ENCODE measurements around the gene TRABD.

The TRABD gene

GRCh38 chr22:50175191-50175461, 10.6 kb upstream of the TRABD start:
- Histone ChIP-seq H3F3A (ENCODE audit: insufficient read depth, low read length) (peaks cover 4% of the 10 kb centered on the region; the same call in 1 of the 2 replicates), H3K9ac (ENCODE audit: low read length) (no peak overlapping the region), H3K27me3 (ENCODE audit: insufficient read depth, low read length) (no peaks in the 10 kb centered on the region; the same call in 1 of the 2 replicates), H3K79me2 (ENCODE audit: insufficient read depth, low read length) (no peaks in the 10 kb centered on the region), H3K4me1 (ENCODE audit: insufficient read depth, low read length, severe bottlenecking) (peaks cover 24% of the 10 kb centered on the region), H3K9me2 (ENCODE audit: low read depth, low read length) (no peaks in the 10 kb centered on the region), H3K27ac (ENCODE audit: low read depth, low read length, poor library complexity, severe bottlenecking) (no peak overlapping the region), H3K36me3 (ENCODE audit: insufficient read depth, low read length) (no peaks in the 10 kb centered on the region), H3K9me3 (ENCODE audit: low read length) (no peaks in the 10 kb centered on the region), H4K20me1 (ENCODE audit: insufficient read depth, low read length) (no peaks in the 10 kb centered on the region), H3K4me3 (ENCODE audit: low read depth, low read length, poor library complexity, severe bottlenecking) (no peak overlapping the region), H2AFZ (ENCODE audit: low read length) (no peak overlapping the region), H3K4me2 (ENCODE audit: low read length) (no peak overlapping the region)
- TF ChIP-seq CTCF (IDR thresholded peaks at IDR 0.05; ENCODE audit: low read length) (no peak), EZH2 (IDR thresholded peaks at IDR 0.05; ENCODE audit: borderline replicate concordance, low read length) (no peak)

GRCh38 chr22:50175921-50176849, 9.5 kb upstream of the TRABD start:
- H3K4me1 ChIP-seq (ENCODE audit: insufficient read depth, low read length, severe bottlenecking), result peaks cover 24% of the 10 kb centered on the region
- no peak overlapping the region for H2AFZ ChIP-seq (ENCODE audit: low read length)
- no peak overlapping the region for H3K27ac ChIP-seq (ENCODE audit: low read depth, low read length, poor library complexity, severe bottlenecking)
- no peaks in the 10 kb centered on the region for H3K9me3 ChIP-seq (ENCODE audit: low read length)
- H3K36me3 ChIP-seq (ENCODE audit: insufficient read depth, low read length), result no peaks in the 10 kb centered on the region
- H3K27me3 ChIP-seq (ENCODE audit: insufficient read depth, low read length), result no peaks in the 10 kb centered on the region; the same call in 1 of the 2 replicates
- H3K4me2 ChIP-seq (ENCODE audit: low read length), result peak overlapping the region; percentile 19; the same call in 1 of the 2 replicates
- H3K9ac ChIP-seq (ENCODE audit: low read length), result no peak overlapping the region; the same call in 1 of the 2 replicates
- H3K4me3 ChIP-seq (ENCODE audit: low read depth, low read length, poor library complexity, severe bottlenecking), result no peak overlapping the region
- peaks cover 4% of the 10 kb centered on the region; the same call in 1 of the 2 replicates for H3F3A ChIP-seq (ENCODE audit: insufficient read depth, low read length)
- no peaks in the 10 kb centered on the region for H3K9me2 ChIP-seq (ENCODE audit: low read depth, low read length)
- no peak for TF ChIP-seq EZH2 (IDR thresholded peaks at IDR 0.05; ENCODE audit: borderline replicate concordance, low read length)
- TF ChIP-seq CTCF (IDR thresholded peaks at IDR 0.05; ENCODE audit: low read length), result no peak
- no peaks in the 10 kb centered on the region for H3K79me2 ChIP-seq (ENCODE audit: insufficient read depth, low read length)
- H4K20me1 ChIP-seq (ENCODE audit: insufficient read depth, low read length), result no peaks in the 10 kb centered on the region

- TF ChIP-seq CTCF (IDR thresholded peaks at IDR 0.05; ENCODE audit: low read length) (no peak), EZH2 (IDR thresholded peaks at IDR 0.05; ENCODE audit: borderline replicate concordance, low read length) (no peak)
- no peak overlapping the region for H3K4me2 ChIP-seq (ENCODE audit: low read length)
- H3K27me3 ChIP-seq (ENCODE audit: insufficient read depth, low read length), result peaks cover under 1% of the 10 kb centered on the region; the same call in 1 of the 2 replicates
- peaks cover 4% of the 10 kb centered on the region; the same call in 1 of the 2 replicates for H3F3A ChIP-seq (ENCODE audit: insufficient read depth, low read length)
- no peaks in the 10 kb centered on the region for H3K9me2 ChIP-seq (ENCODE audit: low read depth, low read length)
- no peaks in the 10 kb centered on the region for H3K36me3 ChIP-seq (ENCODE audit: insufficient read depth, low read length)
- no peak overlapping the region for H2AFZ ChIP-seq (ENCODE audit: low read length)
- H3K79me2 ChIP-seq (ENCODE audit: insufficient read depth, low read length), result no peaks in the 10 kb centered on the region
- no peak overlapping the region for H3K27ac ChIP-seq (ENCODE audit: low read depth, low read length, poor library complexity, severe bottlenecking)
- H3K4me3 ChIP-seq (ENCODE audit: low read depth, low read length, poor library complexity, severe bottlenecking), result no peak overlapping the region
- H4K20me1 ChIP-seq (ENCODE audit: insufficient read depth, low read length), result no peaks in the 10 kb centered on the region
- no peak overlapping the region for H3K9ac ChIP-seq (ENCODE audit: low read length)
- H3K4me1 ChIP-seq (ENCODE audit: insufficient read depth, low read length, severe bottlenecking), result peaks cover 24% of the 10 kb centered on the region
- H3K9me3 ChIP-seq (ENCODE audit: low read length), result no peaks in the 10 kb centered on the region
These were observed 8.7 kb upstream of the TRABD start for GRCh38 chr22:50176850-50177536.
